ENCODE measurements around the gene CNNM2.

GRCh38 chr10:102880256-102880655 is 37.8 kb upstream of the CNNM2 start:
- TF ChIP-seq, protein P1, sequence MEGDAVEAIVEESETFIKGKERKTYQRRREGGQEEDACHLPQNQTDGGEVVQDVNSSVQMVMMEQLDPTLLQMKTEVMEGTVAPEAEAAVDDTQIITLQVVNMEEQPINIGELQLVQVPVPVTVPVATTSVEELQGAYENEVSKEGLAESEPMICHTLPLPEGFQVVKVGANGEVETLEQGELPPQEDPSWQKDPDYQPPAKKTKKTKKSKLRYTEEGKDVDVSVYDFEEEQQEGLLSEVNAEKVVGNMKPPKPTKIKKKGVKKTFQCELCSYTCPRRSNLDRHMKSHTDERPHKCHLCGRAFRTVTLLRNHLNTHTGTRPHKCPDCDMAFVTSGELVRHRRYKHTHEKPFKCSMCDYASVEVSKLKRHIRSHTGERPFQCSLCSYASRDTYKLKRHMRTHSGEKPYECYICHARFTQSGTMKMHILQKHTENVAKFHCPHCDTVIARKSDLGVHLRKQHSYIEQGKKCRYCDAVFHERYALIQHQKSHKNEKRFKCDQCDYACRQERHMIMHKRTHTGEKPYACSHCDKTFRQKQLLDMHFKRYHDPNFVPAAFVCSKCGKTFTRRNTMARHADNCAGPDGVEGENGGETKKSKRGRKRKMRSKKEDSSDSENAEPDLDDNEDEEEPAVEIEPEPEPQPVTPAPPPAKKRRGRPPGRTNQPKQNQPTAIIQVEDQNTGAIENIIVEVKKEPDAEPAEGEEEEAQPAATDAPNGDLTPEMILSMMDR (IDR thresholded peaks at IDR 0.05) = no peak
- TF ChIP-seq POLR2A (IDR thresholded peaks at IDR 0.05) = no peak
